ENCODE data around the gene TMEM132C.

The TMEM132C gene

DNA sequence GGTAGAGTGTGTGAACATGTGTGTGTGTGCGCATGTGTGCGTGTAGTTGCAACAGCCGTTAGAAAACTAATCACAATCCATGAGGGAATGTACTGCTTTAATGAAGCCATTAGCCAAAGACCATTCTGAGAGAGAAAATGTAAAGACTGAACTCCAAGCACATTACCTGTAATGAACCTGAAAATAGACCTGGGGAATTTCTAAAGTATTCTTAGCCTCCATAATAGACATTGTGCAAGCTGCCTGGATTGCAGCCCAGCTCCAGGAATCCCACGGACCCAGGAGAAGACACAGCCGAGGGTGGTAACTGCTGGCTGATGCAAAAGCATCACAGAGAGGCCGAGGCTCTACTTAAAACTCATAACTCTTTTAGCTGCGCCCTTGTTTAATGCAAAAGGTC, 400.2 kb downstream of the TMEM132C start:
- no peak for DNase-seq (ENCODE audit: low read depth)

GRCh38 chr12:128671528-128672042, 404.6 kb downstream of the TMEM132C start:
- DNase-seq (ENCODE audit: low read depth) = no peak

DNA sequence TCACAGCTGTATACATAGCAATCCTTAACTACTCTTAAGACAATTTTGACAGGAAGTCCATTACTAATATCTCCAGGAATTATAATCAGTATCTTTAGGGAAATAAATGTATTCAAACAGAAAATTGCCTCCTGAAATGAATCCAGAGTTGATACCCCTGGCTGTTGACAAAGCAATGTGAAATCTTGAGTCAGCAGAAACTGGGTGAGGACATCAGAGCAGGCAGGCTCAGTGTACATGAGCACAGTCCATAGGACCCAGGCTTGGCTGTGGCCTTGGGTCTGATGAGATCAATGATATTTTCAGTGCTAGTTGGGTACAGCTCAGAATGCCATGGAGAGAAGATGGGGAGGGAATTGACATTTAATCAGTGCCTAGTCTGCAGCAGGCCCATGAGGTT, 405.5 kb downstream of the TMEM132C start:
- DNase-seq (ENCODE audit: low read depth) = no peak

- DNase-seq (ENCODE audit: low read depth) = no peak
Measured at GRCh38 chr12:128672893-128673292, 405.9 kb downstream of the TMEM132C start.

- DNase-seq (ENCODE audit: low read depth) = no peak
Measured at GRCh38 chr12:128675576-128675975, 408.6 kb downstream of the TMEM132C start.

DNA sequence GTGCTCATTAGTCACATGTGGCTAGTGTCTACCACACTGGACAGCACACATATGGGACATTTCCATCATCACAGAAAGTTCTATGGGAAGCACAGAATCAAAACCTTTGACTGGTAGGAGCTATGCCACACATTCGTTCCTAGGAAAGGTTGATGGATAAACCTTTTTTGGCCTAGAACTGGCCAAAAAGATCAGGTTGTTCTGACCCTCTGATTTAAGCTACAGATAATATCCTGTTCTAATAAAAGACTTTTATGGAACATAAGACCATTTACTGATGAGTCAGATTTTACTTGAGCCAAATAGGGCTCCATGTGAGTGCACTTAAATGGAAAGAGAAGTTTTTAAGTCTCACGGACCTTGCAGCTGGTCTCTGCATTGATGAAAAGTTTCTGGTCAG, 413.6 kb downstream of the TMEM132C start:
- no peak for DNase-seq (ENCODE audit: low read depth)

- no peak for DNase-seq (ENCODE audit: low read depth)
Measured at GRCh38 chr12:128682548-128683275, 415.7 kb downstream of the TMEM132C start.

GRCh38 chr12:128684352-128684751, 417.4 kb downstream of the TMEM132C start:
- no peak for DNase-seq (ENCODE audit: low read depth)

- DNase-seq (ENCODE audit: low read depth) = no peak
Measured at GRCh38 chr12:128685903-128686475, 419.0 kb downstream of the TMEM132C start.

DNA sequence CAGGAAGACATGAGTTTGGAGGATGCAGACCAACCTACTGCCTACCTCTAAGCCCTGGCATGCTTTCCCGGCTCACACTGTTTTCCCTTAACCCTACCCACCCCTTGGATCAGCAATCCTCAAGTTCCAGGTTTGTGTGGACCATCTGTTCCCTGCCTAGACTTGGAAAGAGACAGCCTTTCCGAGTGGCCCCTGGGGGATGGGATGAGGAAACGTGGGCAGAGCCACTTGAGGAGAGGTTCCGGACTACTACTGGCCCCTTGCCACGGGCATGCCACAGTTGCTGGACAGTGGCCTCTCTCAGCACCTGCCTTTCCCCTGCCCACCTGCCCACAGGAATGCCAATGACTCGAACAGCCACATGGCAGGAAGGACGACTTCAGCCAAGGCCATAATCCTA, 420.9 kb downstream of the TMEM132C start:
- no peak for DNase-seq (ENCODE audit: low read depth)

DNA sequence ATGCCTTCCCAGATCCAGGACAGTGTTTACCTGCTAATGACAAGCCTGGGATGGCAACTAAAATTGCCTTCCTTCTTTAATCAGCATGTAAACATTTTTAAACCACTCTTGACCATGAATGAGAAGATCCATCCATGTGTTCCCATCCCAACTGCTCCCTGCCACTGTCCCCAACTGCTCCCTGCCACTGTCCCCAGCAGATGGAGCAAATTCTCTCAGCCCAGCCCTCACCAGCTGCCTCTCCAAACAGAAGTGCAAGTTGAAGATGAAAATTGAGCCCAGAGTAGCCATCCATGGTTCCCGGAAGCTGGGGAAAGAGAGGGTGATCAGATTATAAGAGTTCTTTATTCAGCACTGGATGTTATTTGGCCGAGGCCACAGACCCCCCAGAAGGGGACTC, 423.7 kb downstream of the TMEM132C start:
- DNase-seq (ENCODE audit: low read depth) = no peak

GRCh38 chr12:128693115-128693514, 426.1 kb downstream of the TMEM132C start:
- DNase-seq (ENCODE audit: low read depth) = no peak

- DNase-seq (ENCODE audit: low read depth) = no peak
Measured at GRCh38 chr12:128693771-128694170, 426.8 kb downstream of the TMEM132C start.

- DNase-seq (ENCODE audit: low read depth) = no peak
Measured at GRCh38 chr12:128694445-128694844, 427.5 kb downstream of the TMEM132C start.

DNA sequence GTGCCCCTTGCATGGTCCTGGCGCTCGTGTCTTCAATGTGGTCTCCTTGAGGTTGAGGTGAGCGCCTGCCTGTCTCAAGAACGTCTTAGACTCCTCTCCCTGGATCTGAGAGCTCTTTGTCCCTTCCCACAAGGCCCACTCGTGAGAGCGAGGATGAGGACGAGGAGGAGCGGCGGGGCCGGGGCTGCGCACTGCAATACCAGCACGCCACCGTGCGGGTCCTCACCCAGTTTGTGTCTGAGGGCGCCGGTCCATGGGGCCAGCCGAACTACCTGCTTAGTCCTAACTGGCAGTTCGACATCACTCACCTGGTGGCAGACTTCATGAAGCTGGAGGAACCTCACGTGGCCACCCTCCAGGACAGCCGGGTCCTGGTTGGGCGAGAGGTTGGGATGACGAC, 428.7 kb downstream of the TMEM132C start:
- no peak for DNase-seq (ENCODE audit: low read depth)

DNA sequence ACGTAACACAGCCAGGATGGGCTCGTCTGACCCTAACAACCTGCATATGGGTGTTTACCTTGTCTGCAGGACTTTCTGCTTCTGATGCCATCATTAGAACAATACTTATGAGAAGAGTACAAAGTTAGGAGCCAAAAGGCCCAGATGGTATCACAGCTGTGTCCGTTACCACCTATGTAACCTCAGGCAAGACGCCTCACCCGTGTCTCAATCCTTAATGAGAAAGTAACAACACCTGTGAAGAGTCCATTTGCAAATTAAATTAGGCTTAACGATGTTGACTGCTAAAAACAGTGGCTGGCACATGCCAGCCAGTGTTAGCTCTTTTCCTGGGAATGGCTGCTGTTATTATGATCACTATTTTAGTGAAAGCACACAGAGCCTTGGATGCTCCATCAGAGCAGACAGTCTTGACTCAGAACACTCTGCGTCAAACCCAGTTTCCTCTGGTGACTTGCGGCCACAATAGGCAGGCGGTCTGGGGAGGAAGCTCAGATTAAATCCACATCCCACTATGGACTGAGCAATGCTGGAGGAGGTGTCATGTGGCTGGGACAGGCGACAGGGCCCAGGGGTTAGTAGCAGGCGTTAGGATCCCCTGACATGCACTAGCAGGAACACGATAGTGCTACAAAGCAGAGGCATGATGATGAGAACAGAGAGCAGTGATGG, 431.5 kb downstream of the TMEM132C start:
- no peak for DNase-seq (ENCODE audit: low read depth)

DNA sequence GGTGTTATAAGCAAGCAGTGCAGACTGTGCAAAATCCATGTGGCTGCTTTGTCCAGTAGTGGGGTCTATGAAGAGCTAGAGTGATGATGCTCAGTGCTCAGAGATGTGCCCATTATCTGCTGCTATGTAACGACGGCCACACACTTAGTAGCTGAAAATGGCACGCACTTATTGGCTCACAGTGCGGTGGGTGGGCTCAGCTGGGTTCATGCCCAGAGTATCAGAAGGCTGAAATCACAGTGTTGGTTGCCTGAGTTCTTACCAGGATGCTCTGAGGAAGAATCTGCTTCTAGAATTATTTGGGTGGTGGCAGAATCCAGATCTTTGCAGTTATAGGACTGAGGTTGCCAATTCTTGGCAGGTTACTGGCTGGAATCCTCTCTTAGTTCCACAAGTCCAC, 432.1 kb downstream of the TMEM132C start:
- DNase-seq (ENCODE audit: low read depth) = no peak

- DNase-seq (ENCODE audit: low read depth) = no peak
Measured at GRCh38 chr12:128702371-128702770, 435.4 kb downstream of the TMEM132C start.

GRCh38 chr12:128705140-128705539, 438.2 kb downstream of the TMEM132C start:
- no peak for DNase-seq (ENCODE audit: low read depth)

DNA sequence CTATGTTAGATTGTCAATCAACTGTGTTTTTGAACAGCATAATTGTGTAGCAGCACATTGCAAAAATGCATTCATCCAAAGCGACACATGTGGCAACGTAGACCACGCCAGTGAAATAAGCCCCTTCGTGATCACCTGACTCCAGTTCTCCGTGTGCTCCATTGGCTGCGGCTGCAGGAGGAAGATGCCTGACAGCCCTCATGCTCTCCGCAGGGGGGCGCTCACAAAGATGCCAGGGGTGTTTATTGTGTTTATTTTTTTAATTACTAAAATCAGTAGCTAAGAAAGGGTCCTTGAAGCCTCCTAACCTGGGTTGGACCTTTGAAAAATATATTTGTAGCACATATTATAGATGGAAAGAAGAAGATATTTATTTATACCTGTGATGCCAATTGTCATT, 440.5 kb downstream of the TMEM132C start:
- no peak for DNase-seq (ENCODE audit: low read depth)

DNA sequence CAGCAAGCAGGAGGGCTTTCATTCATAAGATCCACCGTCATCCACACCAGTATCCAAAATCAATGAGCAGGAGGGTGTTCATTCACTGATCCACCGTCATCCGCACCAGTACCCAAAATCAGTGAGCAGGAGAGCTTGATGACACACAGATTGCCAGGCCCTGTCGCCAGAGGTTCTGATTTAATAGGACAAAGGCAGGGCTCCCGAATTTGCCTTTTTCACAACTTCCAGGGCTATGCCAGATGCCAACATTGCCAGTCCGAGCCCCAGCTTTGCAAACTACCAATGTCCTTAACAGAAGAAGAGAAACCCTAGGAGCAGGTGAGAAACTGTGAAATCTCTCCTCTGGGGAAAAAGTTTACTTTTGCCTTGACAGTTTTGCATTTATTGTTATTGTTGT, 441.8 kb downstream of the TMEM132C start:
- DNase-seq (ENCODE audit: low read depth) = no peak

DNA sequence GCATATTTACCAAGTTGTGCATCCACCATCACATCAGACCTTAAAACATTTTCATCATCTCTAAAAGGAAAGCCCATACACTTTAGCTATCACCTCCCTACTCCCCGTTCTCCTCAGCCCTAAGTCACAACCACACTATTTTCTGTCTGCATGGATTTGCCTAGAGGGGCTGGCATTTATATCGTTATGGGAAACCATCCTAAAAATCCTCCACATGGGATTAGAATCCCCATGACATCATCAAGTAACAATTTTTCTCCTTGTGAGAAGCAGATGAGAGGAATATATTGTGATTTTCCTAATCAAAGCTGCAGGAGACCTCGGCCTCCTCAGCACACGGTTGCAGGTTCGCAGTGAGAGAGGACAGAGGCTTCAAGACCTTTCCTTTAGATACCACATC, 442.7 kb downstream of the TMEM132C start:
- no peak for DNase-seq (ENCODE audit: low read depth)

DNA sequence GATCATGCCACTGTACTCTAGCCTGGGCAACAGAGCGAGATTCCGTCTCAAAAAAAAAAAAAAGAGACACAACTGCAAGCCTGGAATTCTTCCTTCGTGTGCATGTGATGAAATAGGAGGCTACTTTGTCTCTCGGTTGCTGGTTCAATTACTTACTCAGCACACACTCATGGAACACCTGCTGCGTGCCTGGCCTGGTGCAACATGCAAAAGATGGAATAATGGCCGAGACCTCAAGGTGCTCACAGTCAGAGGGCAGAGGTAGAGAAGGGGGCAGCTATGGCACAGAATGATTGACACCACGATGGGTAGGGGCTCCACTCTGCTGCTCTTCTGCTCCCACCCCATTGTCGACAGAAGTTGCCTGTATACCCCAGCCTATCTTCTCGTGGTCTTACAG, 444.5 kb downstream of the TMEM132C start:
- DNase-seq (ENCODE audit: low read depth) = no peak

All from stromal cell of bone marrow (primary cell).